ENCODE measurements around the gene NXPH3.

DNA sequence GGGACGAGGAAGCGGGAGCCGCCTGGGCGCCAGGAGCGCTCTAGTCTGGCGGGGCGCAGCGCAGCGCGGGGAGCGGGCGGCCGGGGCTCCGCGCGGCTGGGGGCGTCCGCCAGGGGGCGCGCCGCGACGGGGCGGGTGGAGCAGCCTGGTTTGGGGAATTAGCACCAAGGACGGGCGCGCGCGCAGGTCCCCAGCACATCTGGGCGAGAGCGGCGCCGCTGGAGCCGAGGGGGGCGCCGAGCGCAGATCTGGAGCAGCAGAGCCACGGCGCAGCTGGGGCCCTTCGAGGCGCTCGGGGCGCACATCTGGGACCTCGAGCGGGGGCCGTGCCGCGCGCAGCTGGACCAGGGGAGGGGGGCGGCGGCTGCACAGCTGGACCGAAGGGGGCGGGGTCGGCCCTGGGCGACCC lies at the start of gene NXPH3:
- TF ChIP-seq RARB (CRISPR knock-in tag; IDR thresholded peaks at IDR 0.05) (no peak), ZFP30 (CRISPR knock-in tag; IDR thresholded peaks at IDR 0.05) (no peak), ZNF70 (CRISPR knock-in tag; IDR thresholded peaks at IDR 0.05) (no peak), POU6F1 (CRISPR knock-in tag; IDR thresholded peaks at IDR 0.05; ENCODE audit: borderline replicate concordance, low read depth) (no peak), ZNF565 (CRISPR knock-in tag; conservative IDR thresholded peaks at IDR 0.05; ENCODE audit: low read depth) (no peak), GLIS3 (CRISPR knock-in tag; IDR thresholded peaks at IDR 0.05) (no peak), ZNF8 (CRISPR knock-in tag; IDR thresholded peaks at IDR 0.05) (no peak), PPARA (CRISPR knock-in tag; IDR thresholded peaks at IDR 0.05; ENCODE audit: borderline replicate concordance) (no peak)
- TF ChIP-seq, protein P1, sequence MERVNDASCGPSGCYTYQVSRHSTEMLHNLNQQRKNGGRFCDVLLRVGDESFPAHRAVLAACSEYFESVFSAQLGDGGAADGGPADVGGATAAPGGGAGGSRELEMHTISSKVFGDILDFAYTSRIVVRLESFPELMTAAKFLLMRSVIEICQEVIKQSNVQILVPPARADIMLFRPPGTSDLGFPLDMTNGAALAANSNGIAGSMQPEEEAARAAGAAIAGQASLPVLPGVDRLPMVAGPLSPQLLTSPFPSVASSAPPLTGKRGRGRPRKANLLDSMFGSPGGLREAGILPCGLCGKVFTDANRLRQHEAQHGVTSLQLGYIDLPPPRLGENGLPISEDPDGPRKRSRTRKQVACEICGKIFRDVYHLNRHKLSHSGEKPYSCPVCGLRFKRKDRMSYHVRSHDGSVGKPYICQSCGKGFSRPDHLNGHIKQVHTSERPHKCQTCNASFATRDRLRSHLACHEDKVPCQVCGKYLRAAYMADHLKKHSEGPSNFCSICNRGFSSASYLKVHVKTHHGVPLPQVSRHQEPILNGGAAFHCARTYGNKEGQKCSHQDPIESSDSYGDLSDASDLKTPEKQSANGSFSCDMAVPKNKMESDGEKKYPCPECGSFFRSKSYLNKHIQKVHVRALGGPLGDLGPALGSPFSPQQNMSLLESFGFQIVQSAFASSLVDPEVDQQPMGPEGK (CRISPR knock-in tag; IDR thresholded peaks at IDR 0.05; ENCODE audit: borderline replicate concordance), result no peak
- TF ChIP-seq, protein P2, sequence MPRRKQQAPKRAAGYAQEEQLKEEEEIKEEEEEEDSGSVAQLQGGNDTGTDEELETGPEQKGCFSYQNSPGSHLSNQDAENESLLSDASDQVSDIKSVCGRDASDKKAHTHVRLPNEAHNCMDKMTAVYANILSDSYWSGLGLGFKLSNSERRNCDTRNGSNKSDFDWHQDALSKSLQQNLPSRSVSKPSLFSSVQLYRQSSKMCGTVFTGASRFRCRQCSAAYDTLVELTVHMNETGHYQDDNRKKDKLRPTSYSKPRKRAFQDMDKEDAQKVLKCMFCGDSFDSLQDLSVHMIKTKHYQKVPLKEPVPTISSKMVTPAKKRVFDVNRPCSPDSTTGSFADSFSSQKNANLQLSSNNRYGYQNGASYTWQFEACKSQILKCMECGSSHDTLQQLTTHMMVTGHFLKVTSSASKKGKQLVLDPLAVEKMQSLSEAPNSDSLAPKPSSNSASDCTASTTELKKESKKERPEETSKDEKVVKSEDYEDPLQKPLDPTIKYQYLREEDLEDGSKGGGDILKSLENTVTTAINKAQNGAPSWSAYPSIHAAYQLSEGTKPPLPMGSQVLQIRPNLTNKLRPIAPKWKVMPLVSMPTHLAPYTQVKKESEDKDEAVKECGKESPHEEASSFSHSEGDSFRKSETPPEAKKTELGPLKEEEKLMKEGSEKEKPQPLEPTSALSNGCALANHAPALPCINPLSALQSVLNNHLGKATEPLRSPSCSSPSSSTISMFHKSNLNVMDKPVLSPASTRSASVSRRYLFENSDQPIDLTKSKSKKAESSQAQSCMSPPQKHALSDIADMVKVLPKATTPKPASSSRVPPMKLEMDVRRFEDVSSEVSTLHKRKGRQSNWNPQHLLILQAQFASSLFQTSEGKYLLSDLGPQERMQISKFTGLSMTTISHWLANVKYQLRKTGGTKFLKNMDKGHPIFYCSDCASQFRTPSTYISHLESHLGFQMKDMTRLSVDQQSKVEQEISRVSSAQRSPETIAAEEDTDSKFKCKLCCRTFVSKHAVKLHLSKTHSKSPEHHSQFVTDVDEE (CRISPR knock-in tag; IDR thresholded peaks at IDR 0.05), result no peak
